K562 (cell line): ENCODE data around the gene ZNF628. TPM values are rescaled to one million over a fixed set of nuclear protein-coding genes. Genes with fewer than 3 reads are reported as not detected.

Source experiments
- ATF6 ChIP-seq: sonication (generic); formaldehyde crosslinking; IDR thresholded peaks from 2 replicates; pipeline ENCODE4 v1.4.0; 2020; ENCODE audit warnings: mild to moderate bottlenecking, missing genetic modification reagents
- DIDO1 ChIP-seq: fragments of 450-650 bp; IDR thresholded peaks from 2 replicates; pipeline ENCODE4 v1.6.1; 2016; ENCODE audit warnings: low read depth, missing biosample characterization, missing genetic modification characterization
- GATA2 ChIP-seq: sonication (generic); formaldehyde crosslinking; IDR thresholded peaks from 2 replicates; pipeline ENCODE4 v1.4.0; 2020; ENCODE audit warnings: mild to moderate bottlenecking, missing genetic modification reagents
- KLF6 ChIP-seq: fragments of 250-450 bp; sonication (Bioruptor Pico); IDR thresholded peaks from 2 replicates; pipeline ENCODE4 v1.4.0; 2020; ENCODE audit warnings: mild to moderate bottlenecking, moderate library complexity, borderline replicate concordance
- L3MBTL2 ChIP-seq: fragments of 450-650 bp; IDR thresholded peaks from 2 replicates; pipeline ENCODE4 v1.6.1; 2016; ENCODE audit warnings: mild to moderate bottlenecking, moderate library complexity
- MBD2 ChIP-seq: sonication (generic); IDR thresholded peaks from 2 replicates; pipeline ENCODE4 v1.6.1; 2016; ENCODE audit warnings: low read depth, borderline replicate concordance
- MYC ChIP-seq, 2 experiments: fragments of 250-450 bp in 1 of 2; sonication (Bioruptor Pico) in 1 of 2; IDR thresholded peaks; 2 replicates each; pipeline versions ENCODE4 v1.5.1 to v1.6.1; 2012 to 2021; ENCODE audit warnings: low read depth in 2 of 2, borderline replicate concordance in 1 of 2, improper control_type of control experiment in 1 of 2, low read length in 1 of 2, mild to moderate bottlenecking in 1 of 2, moderate library complexity in 1 of 2
- NCOR1 ChIP-seq: fragments of 450-650 bp; IDR thresholded peaks from 2 replicates; pipeline ENCODE4 v1.6.1; 2016; ENCODE audit warnings: mild to moderate bottlenecking, moderate library complexity
- NRF1 ChIP-seq, 2 experiments: fragments of 450-650 bp; IDR thresholded peaks in 1 of 2; conservative IDR thresholded peaks in 1 of 2; 2 replicates each; pipeline ENCODE4 v1.6.1; 2014; ENCODE audit warnings: mild to moderate bottlenecking in 2 of 2
- PHB2 ChIP-seq: fragments of 450-650 bp; IDR thresholded peaks from 2 replicates; pipeline ENCODE4 v1.6.1; 2017; ENCODE audit warnings: low read depth
- RERE ChIP-seq: sonication (generic); formaldehyde crosslinking; IDR thresholded peaks from 2 replicates; pipeline ENCODE4 v1.8.0; 2023; ENCODE audit warnings: missing genetic modification reagents, mild to moderate bottlenecking, borderline replicate concordance
- RHOXF2B ChIP-seq: fragments of 250-450 bp; sonication (Bioruptor Pico); conservative IDR thresholded peaks from 2 replicates; pipeline ENCODE4 v1.5.1; 2021
- SRSF3 ChIP-seq: fragments of 200-400 bp; formaldehyde crosslinking; IDR thresholded peaks from 2 replicates; pipeline ENCODE4 v1.6.1; 2016; ENCODE audit warnings: mild to moderate bottlenecking, low read length, moderate library complexity; ENCODE audit not compliant: insufficient read depth
- ZFX ChIP-seq: sonication (generic); formaldehyde crosslinking; IDR thresholded peaks from 2 replicates; pipeline ENCODE4 v1.8.0; 2022; ENCODE audit warnings: mild to moderate bottlenecking, missing genetic modification reagents, moderate library complexity
- ZNF146 ChIP-seq: IDR thresholded peaks from one replicate; pipeline ENCODE4 v1.6.1; 2018; ENCODE audit warnings: missing compliant biosample characterization; ENCODE audit not compliant: unreplicated experiment
- ZNF3 ChIP-seq: fragments of 250-450 bp; sonication (Bioruptor Pico); IDR thresholded peaks from 2 replicates; pipeline ENCODE4 v1.5.0; 2021; ENCODE audit warnings: mild to moderate bottlenecking, moderate library complexity
- ZNF561 ChIP-seq: fragments of 450-650 bp; formaldehyde crosslinking; conservative IDR thresholded peaks from 2 replicates; pipeline ENCODE4 v1.4.0; 2020; ENCODE audit warnings: mild to moderate bottlenecking, moderate library complexity
- ZNF583 ChIP-seq: fragments of 250-450 bp; sonication (Bioruptor Pico); IDR thresholded peaks from 2 replicates; pipeline ENCODE4 v1.4.0; 2020
- ZNF707 ChIP-seq: fragments of 250-450 bp; sonication (Bioruptor Pico); conservative IDR thresholded peaks from 2 replicates; pipeline ENCODE4 v1.8.0; 2022; ENCODE audit warnings: inconsistent platforms, mild to moderate bottlenecking, moderate library complexity
- polyA plus RNA-seq, 8 experiments: library from polyadenylated mRNA; depleted of rRNA in 4 of 8; stranded (reverse) in 5 of 8; unstranded in 3 of 8; fragments of >200 nt; fragmentation: Nextera tagmentation in 2 of 8; fragmentation: Illumina TruSeq in 1 of 8; extraction: Ambion mirVana in 2 of 8; extraction: Trizol in 1 of 8; gene quantifications; 2 replicates each; pipeline versions ENCODE4 v1.2.1 to v1.2.3, GENCODE V29; 2011 to 2014; ENCODE audit warnings: inconsistent platforms in 1 of 8, missing spikeins in 1 of 8
- total RNA-seq, 7 experiments: library from RNA; depleted of rRNA in 6 of 7; stranded (reverse); fragments of >200 nt in 6 of 7; fragmentation: Illumina TruSeq in 2 of 7; extraction: Trizol in 2 of 7; gene quantifications; 2 replicates each; pipeline versions ENCODE4 v1.2.1 to v1.2.3, GENCODE V29; 2011 to 2021; ENCODE audit warnings: low replicate concordance in 1 of 7
- TF ChIP-seq, protein P1 (sequence below): fragments of 450-650 bp; formaldehyde crosslinking; IDR thresholded peaks from 2 replicates; pipeline ENCODE4 v1.4.0; 2022; ENCODE audit warnings: missing genetic modification characterization

ZNF628 gene
- total and polyA plus RNA-seq, 9 of the 15 experiments (the other 6 are each of a cell fraction or from before 2014, with no cell fraction given) = 0.13 to 13.6 (median 2.2) TPM; not detected in 3

- TF ChIP-seq KLF6 (CRISPR knock-in tag) (no peak), ZNF561 (no peak), L3MBTL2 (peak; percentile 28; the same call in 1 of the 2 replicates), ZNF3 (CRISPR knock-in tag) (no peak), DIDO1 (tag) (no peak), SRSF3 (no peak), ZNF146 (CRISPR knock-in tag) (no peak), ZFX (CRISPR knock-in tag) (no peak; the same call in 1 of the 2 replicates), ZNF583 (CRISPR knock-in tag) (0 out of 2 replicates have a peak, but pooled peaks have one; percentile 39), MBD2 (no peak), RHOXF2B (no peak), ZNF707 (CRISPR knock-in tag) (no peak), GATA2 (CRISPR knock-in tag) (no peak), PHB2 (peak; percentile 21; the same call in 1 of the 2 replicates), RERE (CRISPR knock-in tag) (no peak), NCOR1 (no peak), MYC (IDR thresholded peaks at IDR 0.05; ENCODE audit: low read depth, low read length) (peak; percentile 36; the same call in 1 of the 2 replicates), MYC (CRISPR knock-in tag; IDR thresholded peaks at IDR 0.05; ENCODE audit: borderline replicate concordance, low read depth) (0 out of 2 replicates have a peak, but pooled peaks have one; percentile 28), ATF6 (CRISPR knock-in tag) (0 out of 2 replicates have a peak, but pooled peaks have one; percentile 77), NRF1 (conservative IDR thresholded peaks at IDR 0.05 in 1 of 2, IDR thresholded peaks at IDR 0.05 in 1 of 2) (peak; percentile 59 to 66)
- TF ChIP-seq, protein P1, sequence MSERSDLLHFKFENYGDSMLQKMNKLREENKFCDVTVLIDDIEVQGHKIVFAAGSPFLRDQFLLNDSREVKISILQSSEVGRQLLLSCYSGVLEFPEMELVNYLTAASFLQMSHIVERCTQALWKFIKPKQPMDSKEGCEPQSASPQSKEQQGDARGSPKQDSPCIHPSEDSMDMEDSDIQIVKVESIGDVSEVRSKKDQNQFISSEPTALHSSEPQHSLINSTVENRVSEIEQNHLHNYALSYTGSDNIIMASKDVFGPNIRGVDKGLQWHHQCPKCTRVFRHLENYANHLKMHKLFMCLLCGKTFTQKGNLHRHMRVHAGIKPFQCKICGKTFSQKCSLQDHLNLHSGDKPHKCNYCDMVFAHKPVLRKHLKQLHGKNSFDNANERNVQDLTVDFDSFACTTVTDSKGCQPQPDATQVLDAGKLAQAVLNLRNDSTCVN (CRISPR knock-in tag) = 0 out of 2 replicates have a peak, but pooled peaks have one; percentile 4
These were observed 14.3 kb upstream of the ZNF628 start (continued) for GRCh38 chr19:55461974-55462626.
